NCI-H1436 treated with DMSO at 0.1 percent for 48 hours (cell line): ENCODE data around the gene DDX27.
A peak's percentile ranks its signal among the peaks of the same experiment; 100 is the strongest.
"Not testable (repeated sequence)": the region's sequence is repeated elsewhere in the genome, so short reads cannot be mapped to it uniquely, and the experiment has no call there.

Experiments
- DNase-seq: peaks from one replicate; lab custom pipeline; 2025; lab: John Stamatoyannopoulos, UW

The DDX27 gene, protein sequence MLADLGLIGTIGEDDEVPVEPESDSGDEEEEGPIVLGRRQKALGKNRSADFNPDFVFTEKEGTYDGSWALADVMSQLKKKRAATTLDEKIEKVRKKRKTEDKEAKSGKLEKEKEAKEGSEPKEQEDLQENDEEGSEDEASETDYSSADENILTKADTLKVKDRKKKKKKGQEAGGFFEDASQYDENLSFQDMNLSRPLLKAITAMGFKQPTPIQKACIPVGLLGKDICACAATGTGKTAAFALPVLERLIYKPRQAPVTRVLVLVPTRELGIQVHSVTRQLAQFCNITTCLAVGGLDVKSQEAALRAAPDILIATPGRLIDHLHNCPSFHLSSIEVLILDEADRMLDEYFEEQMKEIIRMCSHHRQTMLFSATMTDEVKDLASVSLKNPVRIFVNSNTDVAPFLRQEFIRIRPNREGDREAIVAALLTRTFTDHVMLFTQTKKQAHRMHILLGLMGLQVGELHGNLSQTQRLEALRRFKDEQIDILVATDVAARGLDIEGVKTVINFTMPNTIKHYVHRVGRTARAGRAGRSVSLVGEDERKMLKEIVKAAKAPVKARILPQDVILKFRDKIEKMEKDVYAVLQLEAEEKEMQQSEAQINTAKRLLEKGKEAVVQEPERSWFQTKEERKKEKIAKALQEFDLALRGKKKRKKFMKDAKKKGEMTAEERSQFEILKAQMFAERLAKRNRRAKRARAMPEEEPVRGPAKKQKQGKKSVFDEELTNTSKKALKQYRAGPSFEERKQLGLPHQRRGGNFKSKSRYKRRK

GRCh38 chr20:49219091-49219923 lies at the start of gene DDX27:
Gene DDX27, plus strand, starts transcription at chr20:49219416. Its CDS starts 33 bp downstream, at chr20:49219449.
- peak; percentile 90 for DNase-seq

DNA sequence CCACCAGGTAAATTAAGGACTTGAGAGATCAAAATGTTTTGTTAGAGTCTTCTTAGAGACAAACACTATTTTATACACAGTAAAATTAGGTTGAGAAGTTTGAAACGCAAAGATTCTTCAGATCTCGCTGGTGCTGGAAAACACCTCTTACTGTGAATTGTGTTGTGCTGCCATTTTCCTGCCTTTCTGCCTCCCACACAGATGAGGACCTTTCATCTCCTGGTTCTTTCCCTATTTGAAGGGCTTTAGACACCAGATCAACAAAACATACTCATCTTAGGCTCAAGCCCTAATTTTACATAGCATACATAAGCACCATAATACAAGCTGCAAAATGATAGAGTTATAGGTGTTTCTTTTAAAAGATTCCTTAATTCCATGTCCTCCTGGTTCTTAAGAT lies 49.7 kb upstream of the DDX27 start:
- DNase-seq: no peak

- no peak for DNase-seq
These were observed 48.5 kb upstream of the DDX27 start for GRCh38 chr20:49170714-49171113.

- DNase-seq: no peak
These were observed 47.3 kb upstream of the DDX27 start for GRCh38 chr20:49171909-49172308.

- DNase-seq: no peak
These were observed 46.8 kb upstream of the DDX27 start for GRCh38 chr20:49172413-49172812.

DNA sequence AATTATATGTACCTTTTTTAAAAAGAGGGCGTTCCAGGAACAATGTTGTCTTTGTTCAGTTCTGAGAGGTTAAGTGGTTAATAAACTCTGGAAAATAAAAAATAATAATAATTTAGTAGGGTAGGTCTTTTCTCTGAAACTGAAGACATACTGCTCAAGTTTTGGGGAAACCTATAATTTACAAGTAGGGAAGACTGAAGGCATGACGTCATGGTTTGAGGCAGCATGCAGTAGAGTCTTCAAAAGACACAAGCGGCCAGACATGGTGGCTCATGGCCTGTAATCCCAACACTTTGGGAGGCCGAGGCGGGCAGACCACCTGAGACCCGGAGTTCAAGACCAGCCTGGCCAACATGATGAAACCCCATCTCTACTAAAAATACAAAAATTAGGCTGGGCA lies 45.0 kb upstream of the DDX27 start:
- DNase-seq: no peak

GRCh38 chr20:49179368-49180277 lies 39.6 kb upstream of the DDX27 start:
- no peak for DNase-seq

- no peak for DNase-seq
These were observed 37.8 kb upstream of the DDX27 start for GRCh38 chr20:49181265-49181877.

GRCh38 chr20:49183444-49183843 lies 35.8 kb upstream of the DDX27 start:
- DNase-seq: no peak

- not testable (repeated sequence) for DNase-seq
These were observed 35.1 kb upstream of the DDX27 start for GRCh38 chr20:49184084-49184501.

DNA sequence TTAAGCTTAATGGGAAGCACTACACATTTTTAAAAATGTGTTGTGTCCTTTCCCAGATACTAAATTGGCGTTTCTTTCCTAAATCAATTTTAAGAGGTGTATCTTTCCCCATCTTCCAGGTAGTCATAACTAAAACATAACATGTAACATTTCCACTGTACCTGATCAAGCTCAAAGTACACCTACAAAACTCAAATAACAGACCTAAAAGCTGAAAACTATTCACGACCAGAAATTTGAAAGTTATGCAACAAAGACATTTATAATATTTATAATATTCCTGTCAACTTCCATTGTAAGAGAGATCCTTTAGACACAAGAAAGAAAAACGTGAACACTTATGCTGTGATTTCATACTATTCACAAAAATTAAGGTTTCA lies 34.5 kb upstream of the DDX27 start:
- no peak for DNase-seq

DNA sequence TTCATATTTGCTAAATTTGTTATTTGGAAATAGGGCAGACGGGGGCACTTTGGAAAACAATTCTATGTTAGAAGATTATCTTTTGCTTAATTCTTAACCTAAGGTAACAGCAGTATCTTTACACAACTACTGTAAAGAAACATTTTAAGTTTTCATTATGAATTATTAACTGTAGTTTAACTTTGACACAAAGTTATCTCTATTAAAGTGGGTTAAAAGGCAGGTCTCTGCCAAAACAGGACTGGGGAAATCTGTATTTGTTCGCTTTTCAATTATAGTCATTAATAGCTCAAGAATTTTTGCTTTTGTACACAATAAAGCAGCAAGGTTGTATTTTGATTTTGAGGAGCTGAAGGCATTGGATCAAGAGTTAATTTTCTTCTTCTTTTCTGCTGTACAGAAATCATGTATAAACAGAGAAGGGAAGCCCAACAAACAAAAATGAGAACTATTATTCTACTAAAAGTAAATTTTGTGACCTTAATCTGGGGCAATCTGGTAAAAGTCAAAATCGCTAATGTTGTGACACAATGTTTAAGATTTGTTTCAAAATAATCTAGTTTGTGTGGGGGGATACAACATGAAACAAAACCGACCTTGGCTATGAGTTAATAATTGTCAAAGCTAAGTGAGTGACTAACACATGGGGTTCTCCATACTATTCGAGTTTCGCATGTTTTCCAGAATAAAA lies 34.0 kb upstream of the DDX27 start:
- DNase-seq: no peak

DNA sequence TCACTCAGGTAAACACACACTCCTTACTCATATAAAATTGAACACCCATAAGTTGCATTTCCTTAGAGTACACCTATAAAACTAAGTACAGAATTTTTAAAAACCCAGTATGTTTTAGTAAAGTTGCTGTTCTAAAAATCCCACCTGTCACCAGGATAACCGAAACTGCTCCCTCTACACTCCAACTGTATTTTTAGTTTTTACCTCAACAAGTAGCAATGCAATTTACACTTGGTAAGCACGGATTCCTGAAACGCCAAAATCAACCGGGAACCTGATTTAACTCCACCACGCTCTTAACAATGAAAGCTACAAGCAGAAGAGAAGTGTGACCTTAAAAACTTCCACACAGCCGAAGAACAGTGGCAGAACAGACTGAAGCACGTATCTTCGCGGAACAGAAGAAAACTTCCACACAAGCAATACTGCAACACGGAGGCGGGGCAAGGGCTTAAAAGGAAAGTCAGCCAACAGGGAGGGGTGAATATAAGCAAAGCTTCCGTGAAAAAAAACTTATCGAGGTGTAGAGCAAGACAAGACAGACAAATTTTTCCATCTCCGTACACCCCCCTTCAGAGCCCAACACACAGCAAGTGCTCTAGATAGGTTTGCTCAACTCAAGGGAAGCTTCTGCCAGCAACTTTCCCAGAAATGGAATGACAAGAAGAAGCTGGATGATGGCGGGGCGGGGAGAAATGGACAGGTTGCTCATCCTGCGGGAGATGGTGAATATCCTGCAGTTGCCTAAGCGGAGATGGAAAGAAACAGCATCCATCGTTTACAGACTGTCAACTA lies 32.5 kb upstream of the DDX27 start:
- DNase-seq: no peak

DNA sequence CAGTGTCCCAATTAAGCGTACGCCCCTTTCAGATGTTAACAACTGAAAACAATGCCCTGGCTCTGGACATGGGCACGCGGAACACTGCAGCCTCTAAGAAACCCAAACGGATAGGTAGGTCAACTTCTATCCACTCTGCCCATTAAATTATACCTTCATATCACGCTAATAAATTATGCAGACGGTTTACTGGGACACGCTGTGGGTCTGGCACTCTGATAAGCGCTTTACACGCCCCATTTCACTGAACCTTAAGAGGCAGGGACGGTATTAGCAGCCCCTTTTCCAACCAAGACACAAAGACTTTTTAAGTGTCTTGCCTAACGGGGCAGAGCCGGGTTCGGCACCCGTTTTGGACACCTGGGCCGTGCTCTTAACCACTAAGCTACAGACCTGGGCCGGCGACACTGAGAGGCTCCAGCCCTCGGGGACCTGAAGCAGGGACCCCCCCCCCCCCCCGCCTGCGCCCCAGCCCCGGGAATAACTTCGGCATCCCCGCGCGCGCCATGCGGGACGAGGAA lies 31.8 kb upstream of the DDX27 start:
- DNase-seq: no peak

DNA sequence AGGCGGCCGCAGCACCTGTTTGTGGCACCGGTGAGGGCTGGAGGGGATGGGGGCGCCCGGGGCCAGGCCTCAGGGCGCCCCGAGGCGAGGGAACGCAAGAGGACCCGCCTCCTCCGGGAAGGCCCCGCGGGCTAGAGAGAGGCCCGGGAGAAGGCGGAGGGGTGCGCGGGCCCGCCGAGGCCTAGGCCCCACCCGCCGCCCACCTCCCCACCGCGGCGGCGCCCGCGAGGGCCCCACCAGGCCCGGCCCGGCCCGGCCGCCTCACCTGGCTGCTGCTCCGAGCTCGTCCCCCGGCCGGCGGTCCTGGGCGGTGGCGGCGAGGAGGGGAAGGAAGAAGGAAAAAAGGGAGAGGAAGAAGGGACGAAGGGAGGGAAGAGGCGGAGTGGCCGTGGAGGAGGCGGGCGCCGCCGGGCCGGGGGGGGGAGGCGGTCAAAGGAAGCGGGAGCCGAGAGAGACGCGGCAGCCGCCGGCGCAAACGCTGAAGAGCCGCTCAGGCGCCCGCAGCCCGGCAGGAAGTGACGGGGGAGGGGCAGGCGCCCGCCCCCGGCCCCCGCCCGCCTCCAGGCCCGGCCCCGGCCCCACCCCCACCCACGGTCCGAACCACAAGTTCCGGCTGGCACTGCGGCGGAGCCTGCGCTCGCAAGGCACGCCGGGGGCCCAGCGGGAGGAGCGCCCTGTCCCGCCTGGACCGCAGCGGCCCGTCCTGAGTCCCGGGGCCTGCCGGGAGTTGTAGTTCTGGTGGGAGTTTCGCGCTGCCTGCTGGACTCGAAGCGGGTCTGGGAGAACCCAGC lies 31.2 kb upstream of the DDX27 start, which contains the start of gene STAU1:
STAU1 (minus strand) TSS at position 484 of the 791 bp plus-strand sequence. CDS start 22,133 bp downstream, outside the sequence.
- DNase-seq: peak; percentile 68

- not testable (repeated sequence) for DNase-seq
These were observed 26.2 kb upstream of the DDX27 start for GRCh38 chr20:49192944-49193518.

GRCh38 chr20:49199729-49200293 lies 19.4 kb upstream of the DDX27 start:
- DNase-seq: no peak
